DMS53 treated with DMSO at 0.1 percent for 48 hours (cell line): ENCODE measurements around the gene CP.

Experiments
- DNase-seq: peaks from one replicate; lab custom pipeline; 2025; ENCODE audit not compliant: unreplicated experiment; lab: John Stamatoyannopoulos, UW

Gene CP

GRCh38 chr3:149128821-149129220 lies 92.8 kb downstream of the CP start:
- no peak for DNase-seq

GRCh38 chr3:149122721-149123578 lies 98.7 kb downstream of the CP start:
- DNase-seq, result no peak
